Measurements from ENCODE around the gene ASH1L. TPM values are rescaled to one million over a fixed set of nuclear protein-coding genes. Genes with fewer than 3 reads are reported as not detected.

ASH1L gene
- total and polyA plus RNA-seq, 2 donors (not counting 3 experiments of a cell fraction or from before 2014, with no cell fraction given): 11.6 to 29.2 TPM

DNA sequence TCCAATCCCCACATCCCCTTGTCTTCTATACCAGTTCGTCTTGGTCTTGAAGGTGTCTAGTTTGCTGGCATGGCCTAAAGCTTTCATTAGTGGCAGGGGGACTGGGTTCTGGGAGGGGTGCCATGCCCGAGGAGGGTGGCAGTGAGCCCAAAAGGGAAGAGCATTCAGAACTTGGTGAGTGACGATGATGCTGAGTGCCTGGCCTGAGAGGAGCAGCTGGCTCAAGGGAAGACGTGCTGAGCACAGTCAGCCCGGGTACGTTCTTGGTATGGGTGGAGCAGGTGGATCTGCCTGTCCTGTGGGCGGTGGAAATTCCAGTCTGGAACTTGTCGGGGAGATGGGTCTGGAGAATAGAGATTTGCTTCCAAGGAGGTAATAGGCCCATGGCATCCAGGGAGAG, 249.3 kb downstream of the ASH1L start:
- no peak overlapping the region for H3K4me3 ChIP-seq (replicated peaks in 1 of 3; ENCODE audit: insufficient read depth in 1 of 3, low read depth in 1 of 3, low read length in 3 of 3)
- dilution Hi-C loops (cut with MboI; ENCODE audit: extremely low pct_ligation_motif_present, low sequenced_read_pairs): no loop called here
- no peaks in the 10 kb centered on the region for H3K27me3 ChIP-seq (ENCODE audit: control insufficient read depth in 2 of 2, insufficient read depth in 2 of 2, low read length in 2 of 2)
- no peak overlapping the region for H3K9ac ChIP-seq (replicated peaks; ENCODE audit: extremely low read depth, insufficient read depth, low read length)
- no peak overlapping the region for H3K4me2 ChIP-seq (ENCODE audit: insufficient read depth, low read length)
- intact Hi-C loops (cut with micrococcal nuclease): no loop called here
- no peaks in the 10 kb centered on the region for H3K9me1 ChIP-seq (replicated peaks; ENCODE audit: control insufficient read depth, extremely low read depth, insufficient read depth, low read length)
- ChIA-PET CTCF (interaction anchor here (1.3 to 1.4 kb wide), 2 partner anchors 51 to 62 kb away, joined by 4 to 6 read pairs; partner anchors contain the start of gene SCAMP3), POLR2A (no interaction called here)
- DNase-seq (ENCODE audit: low read depth, low spot score): no peak
- peaks cover 19% of the 10 kb centered on the region for H3K4me1 ChIP-seq (ENCODE audit: control insufficient read depth, extremely low read depth, insufficient read depth, low read length)
- H3K27ac ChIP-seq (ENCODE audit: insufficient read depth, low read depth, low read length): no peak overlapping the region
- no peaks in the 10 kb centered on the region for H3K9me3 ChIP-seq (replicated peaks; ENCODE audit: control insufficient read depth, insufficient read depth, low read length)
- TF ChIP-seq POLR2AphosphoS5 (IDR thresholded peaks at IDR 0.05; ENCODE audit: insufficient read depth, low read depth, low read length) (no peak), POLR2A (IDR thresholded peaks at IDR 0.05; ENCODE audit: low read depth, low read length) (no peak), EZH2 (IDR thresholded peaks at IDR 0.05; ENCODE audit: borderline replicate concordance, low read depth, low read length, severe bottlenecking) (no peak), FOS (IDR thresholded peaks at IDR 0.05; ENCODE audit: borderline replicate concordance, insufficient read depth, low read length) (no peak), MYC (IDR thresholded peaks at IDR 0.05; ENCODE audit: low read depth, low read length) (no peak), GATA2 (IDR thresholded peaks at IDR 0.05; ENCODE audit: insufficient read depth, insufficient read length, low read depth, low read length) (no peak), MAX (IDR thresholded peaks at IDR 0.05; ENCODE audit: insufficient read depth, insufficient read length) (no peak)
- BruUV-seq (replicated peaks): no TSS peak
- no peaks in the 10 kb centered on the region for H4K20me1 ChIP-seq (replicated peaks; ENCODE audit: control insufficient read depth, extremely low read depth, insufficient read depth, low read length)
- H3K79me2 ChIP-seq (ENCODE audit: control insufficient read depth, insufficient read depth, low read length): peaks cover 52% of the 10 kb centered on the region
- H3K36me3 ChIP-seq (ENCODE audit: control insufficient read depth in 2 of 2, extremely low read depth in 1 of 2, insufficient read depth in 2 of 2, low read length in 2 of 2): peaks cover 21 to 23% of the 10 kb centered on the region in 2 experiments
- no peak overlapping the region for H2AFZ ChIP-seq (ENCODE audit: low read depth, low read length)
- no peak for FAIRE-seq

Measured in endothelial cell of umbilical vein (primary cell).